ENCODE measurements around the gene PKN2.
A peak's percentile ranks its signal among the peaks of the same experiment; 100 is the strongest.

The PKN2 gene

GRCh38 chr1:88683541-88684481, at the start of gene PKN2:
Gene PKN2 (plus strand): TSS chr1:88684273. CDS start chr1:88684581, 308 bp downstream.
- DNase-seq: peak; percentile 95 to 98

- DNase-seq: no peak
Measured at GRCh38 chr1:88634538-88634937, 49.5 kb upstream of the PKN2 start.

DNA sequence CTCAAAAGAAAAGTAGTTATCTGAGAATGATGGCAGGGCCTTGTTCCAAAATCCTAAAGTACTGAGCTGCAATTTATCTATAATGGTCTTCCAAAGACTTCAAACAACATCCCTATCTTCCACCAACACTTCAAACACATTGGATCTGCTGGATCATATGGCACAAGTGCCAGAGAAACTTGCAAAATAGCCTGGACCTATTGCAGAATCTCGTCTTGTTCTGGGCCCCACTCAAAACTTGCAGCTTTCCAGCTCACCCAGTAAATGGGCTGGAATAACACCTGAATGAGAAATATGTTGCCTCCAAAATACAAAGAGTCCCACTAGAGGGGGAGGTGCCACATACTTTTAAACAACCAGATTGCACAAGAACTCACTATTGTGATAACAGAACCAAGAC, 44.0 kb upstream of the PKN2 start:
- DNase-seq: no peak

- no peak for DNase-seq
Measured at GRCh38 chr1:88645886-88646285, 38.2 kb upstream of the PKN2 start.

GRCh38 chr1:88646476-88647248, 37.4 kb upstream of the PKN2 start:
- DNase-seq: no peak

DNA sequence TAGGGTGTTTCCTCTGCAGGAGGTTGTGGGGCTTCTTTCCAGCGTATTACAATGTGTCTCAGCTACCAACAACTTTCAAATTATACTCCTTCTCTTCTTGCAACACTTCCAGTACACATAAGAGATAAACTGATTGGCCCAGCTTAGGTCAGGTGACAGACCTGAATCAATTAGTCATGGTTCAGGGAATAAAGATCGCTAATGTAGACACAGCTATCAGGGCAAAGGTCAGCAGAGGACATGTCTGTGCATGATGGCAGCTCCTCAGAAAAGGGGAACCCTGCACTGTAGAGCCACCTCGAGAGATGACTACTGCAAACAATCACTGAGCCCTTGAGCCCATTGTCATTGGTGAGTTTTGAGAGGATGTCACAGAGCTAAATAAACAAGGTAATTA, 36.8 kb upstream of the PKN2 start:
- no peak for DNase-seq

DNA sequence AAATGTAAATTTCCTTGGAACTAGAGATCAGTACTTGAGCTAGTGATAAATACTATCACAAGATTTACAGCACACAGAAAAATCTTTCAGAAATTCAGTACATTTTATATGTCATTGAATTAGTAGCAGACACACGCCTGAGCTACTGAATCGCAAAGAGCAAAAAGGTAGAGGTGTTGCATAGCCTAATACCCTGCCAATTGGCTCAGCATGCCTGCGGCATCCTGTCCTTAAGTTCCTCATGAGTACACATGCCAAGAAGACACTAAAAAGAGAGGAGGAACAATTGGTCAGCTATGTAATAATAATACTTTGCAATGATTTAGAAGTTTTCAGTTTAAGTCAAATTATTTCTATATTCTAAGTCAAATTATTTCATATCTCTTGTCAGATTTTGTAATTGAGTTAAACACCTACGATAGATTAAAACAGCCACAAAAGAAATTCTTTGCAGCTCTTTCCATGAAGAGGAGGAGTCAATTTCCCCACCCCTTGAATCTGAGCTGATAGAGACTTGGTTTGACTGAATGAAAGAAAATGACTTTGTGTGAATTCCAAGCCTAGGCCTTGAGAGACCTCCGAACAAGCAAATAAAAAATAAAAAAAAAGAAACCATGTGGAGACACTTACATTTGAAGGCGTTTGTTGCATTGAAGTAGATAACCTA, 36.2 kb upstream of the PKN2 start:
- DNase-seq: no peak

GRCh38 chr1:88648706-88649105, 35.4 kb upstream of the PKN2 start:
- DNase-seq: no peak

GRCh38 chr1:88649932-88650331, 34.1 kb upstream of the PKN2 start:
- DNase-seq: no peak

DNA sequence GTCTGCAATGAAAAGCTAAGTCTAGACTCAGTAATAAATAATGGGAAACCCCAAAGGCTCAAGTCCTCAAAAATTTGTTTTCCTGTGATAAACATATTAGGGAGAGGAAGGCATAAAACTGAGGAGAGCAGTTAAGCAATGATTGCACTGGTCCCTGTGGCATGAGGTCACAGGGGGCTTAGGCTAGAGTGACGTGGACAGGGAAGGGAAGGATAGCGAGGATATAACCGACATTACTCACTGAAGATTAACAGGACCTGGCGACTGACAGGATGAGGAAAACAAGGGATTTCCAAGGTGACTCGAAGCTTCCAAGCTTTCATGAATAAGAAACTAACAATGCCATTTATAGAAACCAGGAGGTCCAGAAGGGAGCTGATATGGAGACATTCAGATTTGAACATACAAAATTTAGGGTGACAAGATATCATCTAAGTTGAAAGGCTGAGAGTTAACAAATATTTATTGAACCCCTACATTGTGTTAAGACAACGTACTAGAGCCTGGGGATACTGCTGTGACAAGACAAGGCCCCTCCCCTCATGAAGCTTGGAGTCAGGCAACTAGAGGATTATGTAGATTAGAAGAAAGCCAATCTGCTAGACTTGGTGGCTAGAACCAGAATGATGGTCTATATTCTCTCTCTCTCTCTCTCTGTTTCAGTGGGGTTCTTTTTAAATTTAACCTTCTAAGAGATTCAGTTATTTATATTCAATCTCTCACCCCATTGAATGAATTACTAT, 33.2 kb upstream of the PKN2 start:
- DNase-seq: no peak

DNA sequence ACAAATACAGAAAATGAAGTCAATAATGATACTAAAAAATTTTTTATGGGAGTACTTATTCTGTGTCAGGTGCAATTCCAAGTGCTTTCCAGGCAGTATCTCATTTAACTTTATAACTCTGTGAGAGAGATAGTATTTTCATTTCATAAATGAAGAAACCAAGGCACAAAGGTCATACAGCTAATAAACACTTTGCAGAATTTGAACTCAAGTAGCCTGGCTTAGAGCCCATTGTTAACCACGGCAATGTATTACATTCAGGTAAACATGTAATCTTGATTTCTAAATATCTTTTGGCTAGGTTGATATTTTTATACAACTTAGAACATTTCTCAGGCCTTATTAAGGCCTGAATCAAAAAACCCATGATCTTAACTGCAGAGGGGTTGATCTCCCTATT, 28.9 kb upstream of the PKN2 start:
- no peak for DNase-seq

DNA sequence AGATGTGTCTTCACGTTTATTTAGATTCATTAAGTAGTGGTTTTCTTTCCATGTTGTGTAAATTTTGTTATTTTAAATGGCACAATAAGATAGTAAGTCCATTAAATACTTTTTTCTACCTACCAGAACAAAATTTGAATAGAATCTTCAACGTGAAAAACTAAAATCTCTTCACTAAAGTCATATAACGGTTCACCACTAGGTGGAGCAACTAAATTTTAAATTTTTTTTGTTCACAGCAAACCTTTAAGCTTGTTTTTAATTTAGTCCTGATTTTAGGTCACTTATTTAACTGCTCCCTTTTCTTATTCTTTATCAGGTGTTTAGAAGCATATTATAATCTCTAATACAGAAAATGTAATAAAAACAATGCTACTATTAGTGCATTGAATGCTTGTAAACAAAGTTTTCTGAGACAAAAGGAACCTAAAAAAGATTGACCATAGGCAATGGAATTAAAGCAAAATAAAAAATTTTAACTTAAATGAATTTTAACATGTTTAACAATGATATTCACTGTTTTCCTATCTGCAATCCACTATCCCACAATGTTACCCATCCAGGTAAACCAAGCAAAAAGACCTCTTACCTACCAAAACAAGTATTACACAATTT, 28.3 kb upstream of the PKN2 start:
- peak in 1 of 2 experiments; percentile 9 for DNase-seq

- no peak for DNase-seq
Measured at GRCh38 chr1:88658419-88658818, 25.7 kb upstream of the PKN2 start.

DNA sequence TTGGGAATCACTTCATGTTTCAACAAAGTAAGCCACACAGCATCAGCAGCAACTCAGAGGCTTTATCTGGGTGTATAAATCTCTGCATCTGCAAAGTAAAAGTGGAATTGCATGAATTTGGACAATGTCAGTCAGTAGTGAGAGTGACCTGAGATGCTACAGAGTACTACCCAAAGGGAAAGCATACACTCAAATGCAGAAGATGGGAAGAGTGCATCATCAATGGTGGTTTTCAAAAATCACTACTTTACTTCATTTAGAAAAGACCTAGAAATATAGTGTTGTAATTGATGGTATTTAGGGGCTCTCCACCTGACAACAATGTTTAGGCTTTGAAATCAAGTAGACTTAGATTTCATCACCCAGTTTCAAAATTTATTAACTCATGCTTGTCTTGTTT, 24.5 kb upstream of the PKN2 start:
- no peak for DNase-seq

DNA sequence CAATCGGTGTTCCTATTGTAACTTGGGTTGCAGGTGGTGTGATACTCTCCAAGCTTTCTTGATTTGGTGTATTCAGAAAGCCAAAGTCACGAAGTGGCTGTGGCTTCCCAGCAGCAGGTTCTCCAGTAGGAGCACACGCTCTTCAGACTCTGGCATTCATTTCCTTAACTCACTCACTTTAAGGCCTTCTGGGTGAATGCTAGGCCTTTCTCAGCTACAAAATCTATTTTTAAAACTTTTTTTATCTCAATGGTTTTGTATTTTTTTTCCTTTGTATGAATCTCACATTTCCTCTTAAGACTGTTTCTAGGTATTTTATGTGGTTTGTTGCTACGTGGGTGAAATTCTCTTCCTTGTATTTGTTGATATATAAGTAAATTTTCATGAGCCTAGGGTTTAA, 22.9 kb upstream of the PKN2 start:
- DNase-seq: no peak

DNA sequence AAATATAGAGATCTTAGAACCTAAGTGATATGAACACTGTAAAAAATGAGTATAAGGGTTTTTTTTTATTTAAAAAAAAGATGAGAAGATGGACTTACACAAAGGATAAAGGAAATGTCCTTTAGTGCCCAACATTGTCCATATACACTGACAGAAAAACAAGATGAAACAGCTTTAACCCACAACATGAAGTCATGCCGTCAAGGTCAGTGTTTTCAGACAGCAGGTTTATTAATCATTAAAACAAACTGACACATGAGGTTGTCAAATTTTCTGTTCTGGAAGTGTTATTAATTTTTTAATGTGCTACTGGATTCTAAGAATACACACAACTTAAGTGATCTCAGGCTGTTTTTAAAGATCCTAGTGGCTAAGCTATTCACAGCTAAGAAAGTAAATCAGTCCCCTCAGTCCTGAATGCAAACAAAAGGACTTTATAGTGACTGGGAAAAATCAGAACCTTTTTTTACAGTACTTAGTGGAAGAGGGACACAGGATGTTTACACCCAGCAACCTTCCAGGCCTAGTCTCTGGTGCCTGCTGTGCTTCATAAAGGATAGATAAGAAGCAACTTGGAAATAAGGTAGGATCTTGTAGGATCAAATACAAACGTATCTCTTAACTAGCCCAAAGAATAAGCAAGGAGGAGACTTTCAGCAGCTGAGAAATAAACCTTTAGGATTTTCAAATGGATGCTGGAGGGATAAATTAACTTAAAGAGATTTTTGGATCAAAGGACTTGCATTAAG, 21.9 kb upstream of the PKN2 start:
- DNase-seq: no peak

DNA sequence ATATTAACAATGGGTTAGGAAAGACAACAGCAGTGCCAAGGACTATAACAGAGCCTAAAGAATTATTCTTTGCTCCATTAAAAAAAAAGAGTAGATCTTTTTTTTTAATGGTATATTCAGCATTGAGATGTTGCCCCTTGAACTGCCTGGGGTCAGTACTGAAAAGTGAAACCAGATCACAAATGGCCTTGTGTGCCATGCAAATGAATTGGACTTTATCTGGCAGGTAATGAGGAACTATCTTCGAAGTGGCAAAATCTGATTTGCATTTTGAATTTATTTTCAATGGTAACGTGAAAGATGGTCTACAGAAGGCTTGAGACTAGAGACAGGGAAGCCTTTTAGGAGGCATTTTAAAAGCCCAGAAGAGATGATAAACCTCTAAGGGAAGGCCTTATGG, 21.4 kb upstream of the PKN2 start:
- no peak for DNase-seq

DNA sequence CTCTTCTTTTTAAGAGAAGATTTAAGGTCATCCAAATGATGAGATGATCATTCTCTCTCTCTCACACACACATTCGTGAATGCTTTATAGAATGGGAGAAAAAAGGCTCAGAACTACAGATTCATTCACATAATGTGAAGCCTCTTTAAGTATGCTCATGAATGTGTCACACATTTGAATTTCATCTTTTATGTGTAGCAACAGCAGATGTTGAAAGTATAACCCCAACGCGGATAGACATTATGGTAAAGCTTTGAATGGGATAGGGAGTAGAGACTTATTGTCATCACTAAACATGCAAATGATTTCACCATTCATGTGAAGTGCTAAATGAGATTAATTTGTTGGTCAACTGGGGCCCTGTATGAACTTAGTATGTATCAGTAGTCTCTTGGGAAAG, 15.7 kb upstream of the PKN2 start:
- DNase-seq: no peak

DNA sequence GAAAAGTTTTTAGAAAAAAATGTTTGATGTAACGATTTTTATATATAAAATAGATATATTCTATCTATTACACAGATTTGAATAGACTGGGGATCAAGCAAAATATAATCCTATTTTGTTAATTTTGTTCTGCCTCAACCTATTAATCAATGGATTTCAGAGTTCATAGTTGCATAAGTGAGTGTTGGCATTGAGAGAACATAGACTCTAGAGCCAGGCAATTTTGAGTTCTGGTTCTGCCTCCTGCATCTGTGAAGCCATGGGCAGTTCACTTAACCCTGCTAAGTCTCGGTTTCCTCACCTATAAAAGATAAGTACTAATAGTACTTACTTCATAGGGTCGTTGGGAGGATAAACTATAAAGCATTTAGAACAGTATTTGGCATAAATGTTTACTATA, 13.6 kb upstream of the PKN2 start:
- no peak for DNase-seq

GRCh38 chr1:88673446-88673845, 10.6 kb upstream of the PKN2 start:
- no peak for DNase-seq

GRCh38 chr1:88678405-88678804, 5.7 kb upstream of the PKN2 start:
- no peak for DNase-seq

DNA sequence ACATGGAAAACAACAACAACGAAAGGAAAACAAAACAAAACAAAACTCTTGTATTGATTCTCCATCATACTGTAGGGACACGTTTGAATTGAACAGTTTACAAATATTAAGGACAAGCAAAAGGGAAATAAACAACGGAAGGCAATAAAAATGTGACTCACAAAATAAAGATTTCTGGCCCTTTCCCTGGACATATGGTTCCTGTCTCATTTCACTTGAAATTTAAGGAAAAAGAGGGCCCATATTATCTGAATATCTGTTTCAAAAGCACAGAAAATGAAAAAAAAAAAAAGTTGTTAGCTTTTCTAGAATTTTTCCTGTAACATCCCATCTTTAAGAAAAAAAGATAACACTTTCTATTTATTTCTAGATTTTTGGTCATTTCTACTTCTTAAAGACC, 3.6 kb upstream of the PKN2 start:
- DNase-seq: no peak
